Gastroesophageal sphincter (tissue), 3 donors: ENCODE measurements around the gene LRRC58.

Source experiments
- CTCF ChIP-seq, 4 experiments: fragments of 200-600 bp in 2 of 4; fragments of 450-650 bp in 2 of 4; sonication (generic) in 1 of 4; IDR thresholded peaks; one replicate each; pipeline ENCODE4 v1.5.1; 2017 to 2019; ENCODE audit warnings: antibody characterized with exemption in 4 of 4, mild to moderate bottlenecking in 2 of 4, moderate library complexity in 2 of 4
- EP300 ChIP-seq: sonication (generic); formaldehyde crosslinking; IDR thresholded peaks from one replicate; pipeline ENCODE4 v1.6.1; 2017; ENCODE audit warnings: antibody characterized with exemption, mild to moderate bottlenecking
- POLR2A ChIP-seq, 2 donors: fragments of 450-650 bp; IDR thresholded peaks; one replicate each; pipeline ENCODE4 v1.6.1; 2017; ENCODE audit warnings: antibody characterized with exemption in 2 of 2, mild to moderate bottlenecking in 2 of 2, moderate library complexity in 1 of 2
- POLR2AphosphoS5 ChIP-seq: sonication (generic); formaldehyde crosslinking; IDR thresholded peaks from one replicate; pipeline ENCODE4 v1.6.1; 2017; ENCODE audit warnings: antibody characterized with exemption

- TF ChIP-seq POLR2AphosphoS5, result no peak
- no peak for TF ChIP-seq POLR2A (IDR thresholded peaks at IDR 0.05)
- TF ChIP-seq CTCF (IDR thresholded peaks at IDR 0.05), result no peak
- no peak for TF ChIP-seq EP300
Measured at GRCh38 chr3:120299403-120299802, 49.8 kb downstream of the LRRC58 start.
